ENCODE data around the gene FOS. TPM values are rescaled to one million over a fixed set of nuclear protein-coding genes. Genes with fewer than 3 reads are reported as not detected.

FOS gene
- total RNA-seq, 1 experiment from 2014 or later: 23.9 TPM

DNA sequence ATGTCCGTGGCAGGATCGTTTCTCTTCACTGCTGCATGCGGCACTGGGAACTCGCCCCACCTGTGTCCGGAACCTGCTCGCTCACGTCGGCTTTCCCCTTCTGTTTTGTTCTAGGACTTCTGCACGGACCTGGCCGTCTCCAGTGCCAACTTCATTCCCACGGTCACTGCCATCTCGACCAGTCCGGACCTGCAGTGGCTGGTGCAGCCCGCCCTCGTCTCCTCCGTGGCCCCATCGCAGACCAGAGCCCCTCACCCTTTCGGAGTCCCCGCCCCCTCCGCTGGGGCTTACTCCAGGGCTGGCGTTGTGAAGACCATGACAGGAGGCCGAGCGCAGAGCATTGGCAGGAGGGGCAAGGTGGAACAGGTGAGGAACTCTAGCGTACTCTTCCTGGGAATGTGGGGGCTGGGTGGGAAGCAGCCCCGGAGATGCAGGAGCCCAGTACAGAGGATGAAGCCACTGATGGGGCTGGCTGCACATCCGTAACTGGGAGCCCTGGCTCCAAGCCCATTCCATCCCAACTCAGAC, 1.2 kb downstream of the FOS start (continued):
- TF ChIP-seq, protein P1, sequence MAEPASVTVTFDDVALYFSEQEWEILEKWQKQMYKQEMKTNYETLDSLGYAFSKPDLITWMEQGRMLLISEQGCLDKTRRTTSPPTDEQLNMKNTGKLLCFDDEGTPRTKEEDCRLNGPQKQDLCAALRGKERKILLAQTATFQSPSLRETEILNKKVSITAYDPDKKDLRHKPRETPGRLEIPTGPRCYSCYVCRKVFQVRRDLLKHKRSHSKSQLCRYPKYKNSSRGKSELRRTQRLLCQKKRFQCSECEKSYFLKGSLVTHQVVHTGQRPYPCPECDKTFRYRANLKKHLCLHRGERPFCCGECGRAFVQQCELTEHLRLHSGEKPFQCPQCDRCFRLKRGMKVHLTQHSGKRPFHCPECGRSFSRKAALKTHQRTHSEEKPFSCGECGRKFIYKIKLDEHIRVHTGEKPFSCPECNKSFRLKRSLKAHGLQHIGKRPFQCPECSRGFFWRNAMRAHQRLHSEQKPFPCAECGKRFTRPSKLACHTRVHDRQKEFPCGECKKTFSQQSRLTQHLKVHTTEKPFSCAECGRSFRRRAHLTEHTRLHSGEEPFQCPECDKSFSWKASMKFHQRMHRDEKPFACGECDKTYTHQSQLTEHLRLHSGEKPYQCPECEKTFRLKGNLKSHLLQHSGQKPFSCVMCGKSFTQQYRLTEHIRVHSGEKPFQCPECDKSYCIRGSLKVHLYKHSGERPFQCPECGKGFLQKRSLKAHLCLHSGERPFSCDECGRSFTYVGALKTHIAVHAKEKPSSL (CRISPR knock-in tag; conservative IDR thresholded peaks at IDR 0.05): no peak
- TF ChIP-seq ZNF138 (CRISPR knock-in tag; conservative IDR thresholded peaks at IDR 0.05): no peak
- TF ChIP-seq, protein P2, sequence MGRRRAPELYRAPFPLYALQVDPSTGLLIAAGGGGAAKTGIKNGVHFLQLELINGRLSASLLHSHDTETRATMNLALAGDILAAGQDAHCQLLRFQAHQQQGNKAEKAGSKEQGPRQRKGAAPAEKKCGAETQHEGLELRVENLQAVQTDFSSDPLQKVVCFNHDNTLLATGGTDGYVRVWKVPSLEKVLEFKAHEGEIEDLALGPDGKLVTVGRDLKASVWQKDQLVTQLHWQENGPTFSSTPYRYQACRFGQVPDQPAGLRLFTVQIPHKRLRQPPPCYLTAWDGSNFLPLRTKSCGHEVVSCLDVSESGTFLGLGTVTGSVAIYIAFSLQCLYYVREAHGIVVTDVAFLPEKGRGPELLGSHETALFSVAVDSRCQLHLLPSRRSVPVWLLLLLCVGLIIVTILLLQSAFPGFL (CRISPR knock-in tag; IDR thresholded peaks at IDR 0.05; ENCODE audit: borderline replicate concordance): no peak
- no peak for TF ChIP-seq CREB1 (CRISPR knock-in tag; IDR thresholded peaks at IDR 0.05)
- no peak for TF ChIP-seq ERG (CRISPR knock-in tag; IDR thresholded peaks at IDR 0.05)
- TF ChIP-seq IRF1 (CRISPR knock-in tag; IDR thresholded peaks at IDR 0.05): no peak
- 0 out of 2 replicates have a peak, but pooled peaks have one; percentile 2 for TF ChIP-seq AR (CRISPR knock-in tag; IDR thresholded peaks at IDR 0.05)
- TF ChIP-seq FOXJ3 (CRISPR knock-in tag; IDR thresholded peaks at IDR 0.05; ENCODE audit: borderline replicate concordance): no peak
- TF ChIP-seq CTCF (IDR thresholded peaks at IDR 0.05): no peak
- TF ChIP-seq FOXP4 (CRISPR knock-in tag; IDR thresholded peaks at IDR 0.05): 0 out of 2 replicates have a peak, but pooled peaks have one; percentile 14

GRCh38 chr14:75280291-75280830, 1.7 kb downstream of the FOS start:
- CTCF ChIA-PET: interaction anchor here (0.7 to 1.9 kb wide), 3 partner anchors 15 to 281 kb away, joined by 3 to 14 read pairs (median 4); no protein-coding TSS in a partner anchor
- peaks cover 23% of the 10 kb centered on the region for H3K36me3 Mint-ChIP-seq
- H3K9me3 Mint-ChIP-seq: no peaks in the 10 kb centered on the region
- POLR2A ChIA-PET: interaction anchor here (0.8 to 3.8 kb wide), 3 partner anchors 12 to 22 kb away, joined by 4 to 23 read pairs (median 22); no protein-coding TSS in a partner anchor
- H3K27me3 Mint-ChIP-seq (ENCODE audit: low read depth): peaks cover 26% of the 10 kb centered on the region
- H3K27ac Mint-ChIP-seq: peak overlapping the region; percentile 88
- H3K4me1 Mint-ChIP-seq: peaks cover 35% of the 10 kb centered on the region
- ATAC-seq (no peak), DNase-seq (ENCODE audit: low spot score) (peak; percentile 56)
- peak overlapping the region; percentile 88 for H3K4me3 Mint-ChIP-seq
- TF ChIP-seq KAT7 (CRISPR knock-in tag; IDR thresholded peaks at IDR 0.05; ENCODE audit: borderline replicate concordance): no peak
- TF ChIP-seq USF1 (CRISPR knock-in tag; IDR thresholded peaks at IDR 0.05): no peak
- TF ChIP-seq EMX1 (CRISPR knock-in tag; IDR thresholded peaks at IDR 0.05): 0 out of 2 replicates have a peak, but pooled peaks have one; percentile 40
- no peak for TF ChIP-seq JUN (CRISPR knock-in tag; IDR thresholded peaks at IDR 0.05)
- no peak for TF ChIP-seq FOXK1 (CRISPR knock-in tag; IDR thresholded peaks at IDR 0.05)
- no peak; the same call in 1 of the 2 replicates for TF ChIP-seq SMAD3 (CRISPR knock-in tag; IDR thresholded peaks at IDR 0.05; ENCODE audit: borderline replicate concordance)
- TF ChIP-seq NFYB (CRISPR knock-in tag; conservative IDR thresholded peaks at IDR 0.05; ENCODE audit: low read depth): no peak
- no peak for TF ChIP-seq USF2 (CRISPR knock-in tag; IDR thresholded peaks at IDR 0.05)
- no peak for TF ChIP-seq OVOL2 (CRISPR knock-in tag; IDR thresholded peaks at IDR 0.05; ENCODE audit: borderline replicate concordance)
- no peak for TF ChIP-seq ELF4 (CRISPR knock-in tag; IDR thresholded peaks at IDR 0.05; ENCODE audit: low read depth)
- no peak for TF ChIP-seq PRRX2 (CRISPR knock-in tag; IDR thresholded peaks at IDR 0.05)

Data from WTC11 (cell line).